ENCODE results near the gene CBFA2T2. TPM values are rescaled to one million over a fixed set of nuclear protein-coding genes. Genes with fewer than 3 reads are reported as not detected.

CBFA2T2 gene
- total and polyA plus RNA-seq, 10 of the 15 experiments (the other 5 are each of a cell fraction or from before 2014, with no cell fraction given): 0.61 to 8.6 (median 5.5) TPM

GRCh38 chr20:33663161-33664084 lies 173.5 kb downstream of the CBFA2T2 start (continued):
- TF ChIP-seq EZH2 (IDR thresholded peaks at IDR 0.05; ENCODE audit: borderline replicate concordance, control insufficient read depth, low read depth, low read length) (no peak), RCOR1 (conservative IDR thresholded peaks at IDR 0.05; ENCODE audit: low read depth, low read length) (no peak), CHD2 (IDR thresholded peaks at IDR 0.05; ENCODE audit: borderline replicate concordance, low read depth, low read length) (no peak), NFXL1 (IDR thresholded peaks at IDR 0.05; ENCODE audit: borderline replicate concordance) (no peak), CREM (IDR thresholded peaks at IDR 0.05; ENCODE audit: low read depth) (0 out of 2 replicates have a peak, but pooled peaks have one; percentile 2), JUNB (IDR thresholded peaks at IDR 0.05) (no peak), E2F8 (IDR thresholded peaks at IDR 0.05; ENCODE audit: low read depth, partially characterized antibody) (no peak), SMARCA5 (IDR thresholded peaks at IDR 0.05) (peak; percentile 70; the same call in 1 of the 2 replicates), TCF3 (IDR thresholded peaks at IDR 0.05; ENCODE audit: borderline replicate concordance, insufficient read depth, low read depth, low read length) (no peak), SUZ12 (IDR thresholded peaks at IDR 0.05; ENCODE audit: unreplicated experiment) (no peak), RAD51 (IDR thresholded peaks at IDR 0.05) (no peak), PAX5 (IDR thresholded peaks at IDR 0.05; ENCODE audit: borderline replicate concordance, low read depth, low read length) (0 out of 2 replicates have a peak, but pooled peaks have one; percentile 6), KLF5 (IDR thresholded peaks at IDR 0.05; ENCODE audit: partially characterized antibody) (peak; percentile 75), LARP7 (IDR thresholded peaks at IDR 0.05) (peak; percentile 74; the same call in 1 of the 2 replicates), EGR1 (IDR thresholded peaks at IDR 0.05; ENCODE audit: borderline replicate concordance in 1 of 2, low read depth in 2 of 2, low read length in 2 of 2) (no peak), MYB (IDR thresholded peaks at IDR 0.05; ENCODE audit: borderline replicate concordance, low read depth, low read length) (no peak), RUNX3 (IDR thresholded peaks at IDR 0.05; ENCODE audit: low read length) (peak; percentile 58), ZZZ3 (IDR thresholded peaks at IDR 0.05; ENCODE audit: control insufficient read depth, insufficient read length, low read depth) (no peak), CREB1 (IDR thresholded peaks at IDR 0.05; ENCODE audit: low read depth) (peak; percentile 59; the same call in 1 of the 2 replicates), POU2F2 (IDR thresholded peaks at IDR 0.05; ENCODE audit: borderline replicate concordance, low read depth, low read length) (0 out of 3 replicates have a peak, but pooled peaks have one; percentile 48), YBX1 (IDR thresholded peaks at IDR 0.05) (no peak), SMC3 (IDR thresholded peaks at IDR 0.05; ENCODE audit: borderline replicate concordance, low read length) (no peak), HDGF (IDR thresholded peaks at IDR 0.05) (no peak), BACH1 (IDR thresholded peaks at IDR 0.05; ENCODE audit: borderline replicate concordance) (peak; percentile 75; the same call in 1 of the 2 replicates), KDM1A (IDR thresholded peaks at IDR 0.05; ENCODE audit: borderline replicate concordance) (no peak), SMAD5 (IDR thresholded peaks at IDR 0.05; ENCODE audit: low read depth) (no peak; the same call in 1 of the 2 replicates), ZNF384 (IDR thresholded peaks at IDR 0.05; ENCODE audit: borderline replicate concordance, low read depth, low read length) (no peak), POLR2AphosphoS2 (IDR thresholded peaks at IDR 0.05; ENCODE audit: low read depth, low read length) (no peak)
